Endodermal cell (in vitro differentiated cells): ENCODE data around the gene DCN. TPM values are rescaled to one million over a fixed set of nuclear protein-coding genes. Genes with fewer than 3 reads are reported as not detected.

ENCODE experiments used
- DNase-seq: peaks from one replicate; pipeline ENCODE4 v3.0.0-alpha.2; 2017
- H3K27ac ChIP-seq: 2 replicates; pipeline ENCODE4 v1.5.1; 2013; ENCODE audit warnings: mild to moderate bottlenecking, low read depth, low read length, moderate library complexity
- H3K27me3 ChIP-seq: 2 replicates; pipeline ENCODE4 v1.6.1; 2013; ENCODE audit warnings: mild to moderate bottlenecking, low read length, moderate library complexity; ENCODE audit not compliant: insufficient read depth, control insufficient read depth, poor library complexity, severe bottlenecking
- H3K36me3 ChIP-seq: 2 replicates; pipeline ENCODE4 v1.7.0; 2013; ENCODE audit warnings: mild to moderate bottlenecking, low read length, moderate library complexity; ENCODE audit not compliant: control insufficient read depth, insufficient read depth
- H3K4me1 ChIP-seq: one replicate; pipeline ENCODE4 v1.7.0; 2013; ENCODE audit warnings: low read length; ENCODE audit not compliant: control insufficient read depth, insufficient read depth
- H3K4me3 ChIP-seq: 2 replicates; pipeline ENCODE4 v1.5.1; 2013; ENCODE audit warnings: mild to moderate bottlenecking, low read length, moderate library complexity
- H3K9ac ChIP-seq: 2 replicates; pipeline ENCODE4 v1.6.1; 2013; ENCODE audit warnings: mild to moderate bottlenecking, low read length, moderate library complexity; ENCODE audit not compliant: poor library complexity, severe bottlenecking; ENCODE audit errors: extremely low read depth
- H3K9me3 ChIP-seq: 2 replicates; pipeline ENCODE4 v1.6.1; 2013; ENCODE audit warnings: mild to moderate bottlenecking, low read length, moderate library complexity; ENCODE audit not compliant: control insufficient read depth
- H3K27ac Mint-ChIP-seq: 2 replicates; pipeline ENCODE4 v1.8.0; 2020; ENCODE audit warnings: mixed read lengths
- H3K27me3 Mint-ChIP-seq: 2 replicates; pipeline ENCODE4 v1.8.0; 2021; ENCODE audit warnings: mild to moderate bottlenecking, mixed read lengths; ENCODE audit not compliant: insufficient read depth
- H3K36me3 Mint-ChIP-seq: 2 replicates; pipeline ENCODE4 v1.8.0; 2020; ENCODE audit warnings: low read depth, mixed read lengths
- H3K4me1 Mint-ChIP-seq: 2 replicates; pipeline ENCODE4 v1.8.0; 2020; ENCODE audit warnings: mixed read lengths
- H3K4me3 Mint-ChIP-seq: 2 replicates; pipeline ENCODE4 v1.8.0; 2020; ENCODE audit warnings: mild to moderate bottlenecking, moderate library complexity, mixed read lengths
- H3K9me3 Mint-ChIP-seq: 2 replicates; pipeline ENCODE4 v1.8.0; 2020; ENCODE audit warnings: mild to moderate bottlenecking, mixed read lengths
- CTCF ChIP-seq: fragments of 200-600 bp; sonication (generic); conservative IDR thresholded peaks from 2 replicates; pipeline ENCODE4 v1.5.0; 2021; ENCODE audit warnings: antibody characterized with exemption, mild to moderate bottlenecking
- WGBS, 2 experiments: methylation state at CpG; one replicate each; pipeline versions ENCODE4 v1.1.5 to v1.1.7; 2013; ENCODE audit warnings: missing lambda C conversion rate in 2 of 2, mixed read lengths in 1 of 2; ENCODE audit not compliant: insufficient coverage in 1 of 2, insufficient read length in 1 of 2; 5-methylcytosine and 5-hydroxymethylcytosine counted together
- total RNA-seq, 2 donors: library from RNA; stranded (reverse); fragmentation: NEBNext Ultra II Directional in 1 of 2; extraction: Animal tissue kit (Norgen Biotek cat#: 25700) in 1 of 2; gene quantifications; 2 replicates in 1 of 2; 3 replicates in 1 of 2; pipeline ENCODE4 v1.2.1, GENCODE V29; 2021

The DCN gene
- total RNA-seq, 2 donors from 2014 or later, result not detected

- Histone ChIP-seq H3K27ac (no peak overlapping the region), H3K4me1 (no peaks in the 10 kb centered on the region), H3K27me3 (no peaks in the 10 kb centered on the region), H3K36me3 (no peaks in the 10 kb centered on the region), H3K9ac (no peak overlapping the region), H3K4me3 (no peak overlapping the region), H3K9me3 (no peaks in the 10 kb centered on the region)
- H3K9me3 Mint-ChIP-seq, result no peaks in the 10 kb centered on the region
- TF ChIP-seq CTCF, result no peak
- H3K36me3 Mint-ChIP-seq, result no peaks in the 10 kb centered on the region
- H3K27ac Mint-ChIP-seq, result no peak overlapping the region
- H3K4me1 Mint-ChIP-seq, result no peaks in the 10 kb centered on the region
- no peaks in the 10 kb centered on the region for H3K27me3 Mint-ChIP-seq
- 83% methylated on average over 1 of the region's 1 CpG; no CpG with 5 or more reads in 1 of the 2 experiments for WGBS, 2 experiments
- no peak overlapping the region for H3K4me3 Mint-ChIP-seq
- DNase-seq, result no peak
Measured at GRCh38 chr12:91219919-91220318, 37.3 kb upstream of the DCN start.

- Histone ChIP-seq H3K9ac (no peak overlapping the region), H3K27ac (no peak overlapping the region), H3K9me3 (no peaks in the 10 kb centered on the region), H3K27me3 (no peaks in the 10 kb centered on the region), H3K4me3 (no peak overlapping the region), H3K36me3 (no peaks in the 10 kb centered on the region), H3K4me1 (no peaks in the 10 kb centered on the region)
- no peak for TF ChIP-seq CTCF
- H3K9me3 Mint-ChIP-seq, result no peaks in the 10 kb centered on the region
- H3K27ac Mint-ChIP-seq, result no peak overlapping the region
- no peaks in the 10 kb centered on the region for H3K27me3 Mint-ChIP-seq
- H3K4me3 Mint-ChIP-seq, result no peak overlapping the region
- no peaks in the 10 kb centered on the region for H3K4me1 Mint-ChIP-seq
- H3K36me3 Mint-ChIP-seq, result no peaks in the 10 kb centered on the region
- no peak for DNase-seq
Measured at GRCh38 chr12:91219511-91219910, 36.9 kb upstream of the DCN start.

- H3K4me1 Mint-ChIP-seq, result no peaks in the 10 kb centered on the region
Measured at GRCh38 chr12:91216871-91217270, 34.3 kb upstream of the DCN start.

More at GRCh38 chr12:91216871-91217270, 34.3 kb upstream of the DCN start:
- no peak for TF ChIP-seq CTCF
- H3K36me3 Mint-ChIP-seq, result no peaks in the 10 kb centered on the region
- no peak overlapping the region for H3K4me3 Mint-ChIP-seq
- no peak overlapping the region for H3K4me3 ChIP-seq
- WGBS, 2 experiments, result 96% methylated on average over 2 of the region's 2 CpGs; no CpG with 5 or more reads in 1 of the 2 experiments
- no peaks in the 10 kb centered on the region for H3K4me1 ChIP-seq
- H3K27ac Mint-ChIP-seq, result no peak overlapping the region
- H3K9ac ChIP-seq, result no peak overlapping the region
- no peak overlapping the region for H3K27ac ChIP-seq
- no peaks in the 10 kb centered on the region for H3K27me3 Mint-ChIP-seq
- H3K9me3 ChIP-seq, result no peaks in the 10 kb centered on the region
- no peak for DNase-seq
- H3K36me3 ChIP-seq, result no peaks in the 10 kb centered on the region
- H3K27me3 ChIP-seq, result no peaks in the 10 kb centered on the region
- no peaks in the 10 kb centered on the region for H3K9me3 Mint-ChIP-seq
